MM.1S (cell line): Measurements from ENCODE around the gene SELENOF.

ENCODE experiments used
- DNase-seq: peaks from one replicate; pipeline ENCODE4 v3.0.0-alpha.2; 2015
- H2AFZ ChIP-seq: fragments of 300-600 bp; sonication (generic); 2 replicates; pipeline ENCODE4 v1.6.0; 2016; ENCODE audit warnings: antibody characterized with exemption, low read length
- H3F3A ChIP-seq: fragments of 300-600 bp; sonication (generic); 2 replicates; pipeline ENCODE4 v1.6.1; 2016; ENCODE audit warnings: mild to moderate bottlenecking, antibody characterized with exemption, low read length, moderate library complexity, mixed read lengths; ENCODE audit not compliant: insufficient read depth
- H3K27ac ChIP-seq: fragments of 300-600 bp; sonication (generic); 2 replicates; pipeline ENCODE4 v1.5.1; 2016; ENCODE audit warnings: mild to moderate bottlenecking, low read length
- H3K27me3 ChIP-seq: fragments of 300-600 bp; sonication (generic); replicated peaks from 2 replicates; pipeline ENCODE4 v1.6.0; 2016; ENCODE audit warnings: low read length; ENCODE audit not compliant: insufficient read depth
- H3K36me3 ChIP-seq: fragments of 300-600 bp; sonication (generic); replicated peaks from 2 replicates; pipeline ENCODE4 v1.6.1; 2016; ENCODE audit warnings: mild to moderate bottlenecking, low read length, mixed read lengths; ENCODE audit not compliant: insufficient read depth
- H3K4me1 ChIP-seq: fragments of 300-600 bp; sonication (generic); 2 replicates; pipeline ENCODE4 v1.6.1; 2016; ENCODE audit warnings: low read length, mixed read lengths
- H3K4me2 ChIP-seq: fragments of 300-600 bp; sonication (generic); 2 replicates; pipeline ENCODE4 v1.6.0; 2016; ENCODE audit warnings: low read depth, low read length
- H3K4me3 ChIP-seq: fragments of 300-600 bp; sonication (generic); 2 replicates; pipeline ENCODE4 v1.5.1; 2016; ENCODE audit warnings: low read length, mixed read lengths
- H3K79me2 ChIP-seq: fragments of 300-600 bp; sonication (generic); 2 replicates; pipeline ENCODE4 v1.6.1; 2016; ENCODE audit warnings: mixed run types, low read length, mixed read lengths
- H3K9ac ChIP-seq: fragments of 300-600 bp; sonication (generic); 2 replicates; pipeline ENCODE4 v1.6.1; 2016; ENCODE audit warnings: low read length, mixed read lengths
- H3K9me2 ChIP-seq: fragments of 300-600 bp; sonication (generic); replicated peaks from 2 replicates; pipeline ENCODE4 v1.6.1; 2016; ENCODE audit warnings: mild to moderate bottlenecking, low read length, mixed read lengths; ENCODE audit not compliant: insufficient read depth
- H3K9me3 ChIP-seq: fragments of 300-600 bp; sonication (generic); replicated peaks from 2 replicates; pipeline ENCODE4 v1.6.1; 2016; ENCODE audit warnings: mild to moderate bottlenecking, low read length, mixed read lengths; ENCODE audit not compliant: insufficient read depth
- H4K20me1 ChIP-seq: fragments of 300-600 bp; sonication (generic); 2 replicates; pipeline ENCODE4 v1.6.1; 2016; ENCODE audit warnings: mild to moderate bottlenecking, low read length, moderate library complexity, mixed read lengths; ENCODE audit not compliant: insufficient read depth
- CTCF ChIP-seq: fragments of 300-600 bp; sonication (generic); IDR thresholded peaks from 2 replicates; pipeline ENCODE4 v1.5.1; 2016; ENCODE audit warnings: antibody characterized with exemption, low read length, mixed read lengths
- EZH2 ChIP-seq: fragments of 300-600 bp; sonication (generic); optimal IDR thresholded peaks from 2 replicates; pipeline ENCODE3; 2017; ENCODE audit warnings: low read depth, mild to moderate bottlenecking, antibody characterized with exemption, low read length, mixed read lengths
- EZH2phosphoT487 ChIP-seq: fragments of 300-600 bp; sonication (generic); IDR thresholded peaks from 2 replicates; pipeline ENCODE4 v1.6.1; 2018; ENCODE audit warnings: antibody characterized with exemption, low read length

Gene SELENOF

DNA sequence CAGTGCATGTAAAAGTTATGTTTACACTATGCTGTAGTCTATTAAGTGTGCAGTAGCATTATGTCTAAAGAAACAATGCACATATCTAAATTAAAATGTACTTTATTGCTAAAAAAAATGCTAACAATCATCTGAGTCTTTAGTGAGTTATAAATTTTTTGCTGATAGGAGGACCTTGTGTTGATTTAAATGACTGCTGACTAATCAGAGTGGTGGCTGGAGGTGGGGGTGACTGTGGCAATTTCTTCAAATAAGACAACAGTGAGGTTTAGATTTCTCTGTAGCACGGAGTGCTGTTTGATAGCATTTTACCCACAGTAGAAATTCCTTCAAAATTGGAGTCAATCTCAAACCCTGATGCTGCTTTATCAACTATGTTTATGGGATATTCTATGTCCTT lies 37.5 kb upstream of the SELENOF start:
- no peak overlapping the region for H3K4me2 ChIP-seq
- H3K9me3 ChIP-seq, result no peaks in the 10 kb centered on the region
- no peak for DNase-seq
- no peaks in the 10 kb centered on the region for H3F3A ChIP-seq
- H3K79me2 ChIP-seq, result peaks cover 15% of the 10 kb centered on the region
- no peaks in the 10 kb centered on the region for H3K36me3 ChIP-seq
- no peak overlapping the region for H3K9ac ChIP-seq
- H2AFZ ChIP-seq, result no peak overlapping the region
- no peak overlapping the region for H3K27ac ChIP-seq
- H3K27me3 ChIP-seq, result no peaks in the 10 kb centered on the region
- TF ChIP-seq EZH2phosphoT487, result no peak
- no peak for TF ChIP-seq CTCF
- TF ChIP-seq EZH2, result no peak
- H3K4me1 ChIP-seq, result no peaks in the 10 kb centered on the region
- no peaks in the 10 kb centered on the region for H3K9me2 ChIP-seq
- H3K4me3 ChIP-seq, result no peak overlapping the region
- H4K20me1 ChIP-seq, result no peaks in the 10 kb centered on the region

- H3K4me3 ChIP-seq, result no peak overlapping the region
- no peaks in the 10 kb centered on the region for H3K4me1 ChIP-seq
- DNase-seq, result no peak
- no peaks in the 10 kb centered on the region for H4K20me1 ChIP-seq
- no peak for TF ChIP-seq EZH2phosphoT487
- TF ChIP-seq EZH2, result no peak
- no peak for TF ChIP-seq CTCF
- H3K9ac ChIP-seq, result no peak overlapping the region
- no peak overlapping the region for H3K27ac ChIP-seq
- H2AFZ ChIP-seq, result no peak overlapping the region
- peaks cover 15% of the 10 kb centered on the region for H3K79me2 ChIP-seq
- H3K9me3 ChIP-seq, result no peaks in the 10 kb centered on the region
- no peaks in the 10 kb centered on the region for H3K27me3 ChIP-seq
- H3K36me3 ChIP-seq, result no peaks in the 10 kb centered on the region
- H3F3A ChIP-seq, result no peaks in the 10 kb centered on the region
- H3K4me2 ChIP-seq, result no peak overlapping the region
- H3K9me2 ChIP-seq, result no peaks in the 10 kb centered on the region
Measured at GRCh38 chr1:86950712-86951419, 36.9 kb upstream of the SELENOF start.

GRCh38 chr1:86948212-86948611 lies 34.3 kb upstream of the SELENOF start:
- Histone ChIP-seq H3K27me3 (no peaks in the 10 kb centered on the region), H3K4me1 (no peaks in the 10 kb centered on the region), H3K9me2 (no peaks in the 10 kb centered on the region), H3K4me2 (no peak overlapping the region), H3K36me3 (no peaks in the 10 kb centered on the region), H3K9ac (no peak overlapping the region), H4K20me1 (no peaks in the 10 kb centered on the region), H3K4me3 (no peak overlapping the region), H3F3A (no peaks in the 10 kb centered on the region), H3K9me3 (no peaks in the 10 kb centered on the region), H3K79me2 (peaks cover 9% of the 10 kb centered on the region), H2AFZ (no peak overlapping the region), H3K27ac (no peak overlapping the region)
- TF ChIP-seq CTCF, result no peak
- no peak for TF ChIP-seq EZH2
- no peak for TF ChIP-seq EZH2phosphoT487
- DNase-seq, result no peak
